Osteoblast (primary cell): ENCODE results near the gene B4GALT3. TPM values are rescaled to one million over a fixed set of nuclear protein-coding genes. Genes with fewer than 3 reads are reported as not detected.

Experiments
- DNase-seq: peaks from one replicate; pipeline ENCODE4 v3.0.0; 2011; ENCODE audit warnings: low spot score, mixed read lengths; ENCODE audit not compliant: insufficient read length; ENCODE audit errors: missing footprints
- H2AFZ ChIP-seq: 2 replicates; pipeline ENCODE4 v1.6.0; 2011; ENCODE audit warnings: mild to moderate bottlenecking, low read length
- H3K27ac ChIP-seq: 2 replicates; pipeline ENCODE4 v1.5.1; 2011; ENCODE audit warnings: mild to moderate bottlenecking, low read depth, low read length, moderate library complexity
- H3K27me3 ChIP-seq: 2 replicates; pipeline ENCODE4 v1.6.0; 2012; ENCODE audit warnings: mild to moderate bottlenecking, control low read depth, inconsistent platforms, low read length, moderate library complexity; ENCODE audit not compliant: insufficient read depth
- H3K36me3 ChIP-seq: 2 replicates; pipeline ENCODE4 v1.5.1; 2011; ENCODE audit warnings: mild to moderate bottlenecking, low read length, control low read depth, moderate library complexity; ENCODE audit not compliant: insufficient read depth
- H3K4me1 ChIP-seq: 2 replicates; pipeline ENCODE4 v1.5.1; 2011; ENCODE audit warnings: mild to moderate bottlenecking, low read length, control low read depth, moderate library complexity; ENCODE audit not compliant: insufficient read depth
- H3K4me2 ChIP-seq: 2 replicates; pipeline ENCODE4 v1.6.0; 2011; ENCODE audit warnings: mild to moderate bottlenecking, low read length; ENCODE audit not compliant: insufficient read depth
- H3K4me3 ChIP-seq: fragments of 200-600 bp; sonication (generic); 3 replicates; pipeline ENCODE4 v1.5.1; 2012; ENCODE audit warnings: mild to moderate bottlenecking, low read length, inconsistent platforms; ENCODE audit not compliant: insufficient read depth
- H3K79me2 ChIP-seq: 2 replicates; pipeline ENCODE4 v1.6.0; 2012; ENCODE audit warnings: mild to moderate bottlenecking, low read length, control low read depth, inconsistent platforms; ENCODE audit not compliant: insufficient read depth
- H3K9me3 ChIP-seq: 2 replicates; pipeline ENCODE4 v1.5.1; 2011; ENCODE audit warnings: low read depth, low read length, control low read depth
- H4K20me1 ChIP-seq: 2 replicates; pipeline ENCODE4 v1.6.0; 2012; ENCODE audit warnings: mild to moderate bottlenecking, low read length, control low read depth; ENCODE audit not compliant: insufficient read depth
- total RNA-seq: library from RNA; depleted of rRNA; stranded (reverse); fragments of >200 nt; gene quantifications from 2 replicates; pipeline ENCODE4 v1.2.3, GENCODE V29; 2012
- TF ChIP-seq, protein P1 (sequence below): IDR thresholded peaks from 2 replicates; pipeline ENCODE4 v1.5.1; 2011; ENCODE audit warnings: mild to moderate bottlenecking, low read depth, low read length, moderate library complexity; ENCODE audit errors: extremely low read depth

B4GALT3 gene
- total RNA-seq, 1 donor, result 18.5 TPM

DNA sequence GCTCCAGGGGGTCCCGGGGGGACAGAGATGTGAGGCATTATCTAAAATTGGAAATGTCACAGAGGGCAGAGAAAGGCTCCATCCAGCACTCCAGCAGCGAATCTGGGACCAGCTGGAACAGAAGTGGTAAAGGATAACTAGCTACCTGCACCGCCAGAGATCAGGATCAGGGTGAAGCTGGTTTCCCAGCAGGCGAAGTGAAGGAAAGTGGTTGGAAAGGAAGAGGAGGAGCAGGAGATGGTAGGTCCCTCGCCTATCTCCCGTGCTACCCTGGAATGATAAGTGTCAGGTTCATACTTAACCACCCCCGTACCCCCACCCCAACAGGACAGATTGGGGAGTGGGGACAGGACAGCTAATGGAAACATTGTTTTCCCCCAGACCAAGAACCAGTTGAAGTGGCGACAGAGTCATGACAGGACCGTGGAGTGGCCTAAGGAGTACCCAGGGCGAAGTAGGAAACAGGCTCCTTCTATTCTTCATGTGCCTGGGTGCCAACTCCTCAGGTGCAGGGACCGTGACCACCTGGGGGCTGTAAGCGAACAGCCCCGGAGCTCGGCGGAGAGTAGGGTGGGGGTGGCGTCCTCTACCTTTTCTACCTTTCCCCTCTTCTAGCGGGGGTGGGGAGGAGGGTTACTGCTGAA lies 717 bp downstream of the B4GALT3 start:
- H3K4me2 ChIP-seq, result peak overlapping the region; percentile 99
- H3K36me3 ChIP-seq, result peaks cover 36% of the 10 kb centered on the region
- H2AFZ ChIP-seq, result peak overlapping the region; percentile 99
- H4K20me1 ChIP-seq, result peaks cover 3% of the 10 kb centered on the region
- peak overlapping the region; percentile 96 for H3K27ac ChIP-seq
- no peak for DNase-seq
- H3K4me1 ChIP-seq, result peaks cover 27% of the 10 kb centered on the region
- H3K27me3 ChIP-seq, result no peaks in the 10 kb centered on the region
- H3K79me2 ChIP-seq, result peaks cover 20% of the 10 kb centered on the region
- peak overlapping the region; percentile 98 for H3K4me3 ChIP-seq
- TF ChIP-seq, protein P1, sequence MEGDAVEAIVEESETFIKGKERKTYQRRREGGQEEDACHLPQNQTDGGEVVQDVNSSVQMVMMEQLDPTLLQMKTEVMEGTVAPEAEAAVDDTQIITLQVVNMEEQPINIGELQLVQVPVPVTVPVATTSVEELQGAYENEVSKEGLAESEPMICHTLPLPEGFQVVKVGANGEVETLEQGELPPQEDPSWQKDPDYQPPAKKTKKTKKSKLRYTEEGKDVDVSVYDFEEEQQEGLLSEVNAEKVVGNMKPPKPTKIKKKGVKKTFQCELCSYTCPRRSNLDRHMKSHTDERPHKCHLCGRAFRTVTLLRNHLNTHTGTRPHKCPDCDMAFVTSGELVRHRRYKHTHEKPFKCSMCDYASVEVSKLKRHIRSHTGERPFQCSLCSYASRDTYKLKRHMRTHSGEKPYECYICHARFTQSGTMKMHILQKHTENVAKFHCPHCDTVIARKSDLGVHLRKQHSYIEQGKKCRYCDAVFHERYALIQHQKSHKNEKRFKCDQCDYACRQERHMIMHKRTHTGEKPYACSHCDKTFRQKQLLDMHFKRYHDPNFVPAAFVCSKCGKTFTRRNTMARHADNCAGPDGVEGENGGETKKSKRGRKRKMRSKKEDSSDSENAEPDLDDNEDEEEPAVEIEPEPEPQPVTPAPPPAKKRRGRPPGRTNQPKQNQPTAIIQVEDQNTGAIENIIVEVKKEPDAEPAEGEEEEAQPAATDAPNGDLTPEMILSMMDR, result no peak
- H3K9me3 ChIP-seq, result no peaks in the 10 kb centered on the region

DNA sequence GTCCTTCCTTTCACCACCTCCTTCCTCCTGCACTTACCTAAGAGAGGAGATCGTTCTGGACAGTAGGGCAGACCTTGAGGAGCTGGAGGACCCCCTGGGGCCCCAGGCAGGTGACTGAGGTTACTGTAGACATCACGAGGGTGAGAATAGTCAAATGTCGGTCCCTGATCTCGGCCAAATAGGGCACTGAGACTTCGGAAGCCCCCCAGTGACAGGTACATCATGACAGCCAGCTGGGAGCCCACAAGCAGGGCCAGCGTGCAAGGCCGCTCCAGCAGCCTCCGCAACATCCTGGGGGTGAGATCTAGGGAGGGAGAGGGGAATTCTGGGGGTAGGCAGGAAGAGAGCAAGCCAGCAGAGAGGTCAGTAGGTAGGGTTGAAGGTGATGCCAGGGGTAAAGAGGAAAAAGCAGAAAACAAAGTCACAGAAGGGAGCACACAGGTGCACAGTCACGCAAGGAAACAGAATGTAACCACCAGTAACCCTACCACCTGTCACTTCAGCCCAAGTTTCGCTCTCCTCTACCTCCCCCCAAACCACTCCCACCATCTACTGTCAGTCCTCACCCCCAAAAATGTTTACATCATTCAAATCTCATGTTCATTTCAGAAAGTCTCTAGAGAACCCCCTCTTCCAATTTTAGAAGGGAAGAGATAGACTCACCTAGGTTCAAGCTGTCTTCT lies 1.4 kb downstream of the B4GALT3 start:
- peak overlapping the region; percentile 98 for H3K4me3 ChIP-seq
- peaks cover 27% of the 10 kb centered on the region for H3K4me1 ChIP-seq
- no peak for DNase-seq
- H3K79me2 ChIP-seq, result peaks cover 20% of the 10 kb centered on the region
- no peaks in the 10 kb centered on the region for H3K9me3 ChIP-seq
- H3K36me3 ChIP-seq, result peaks cover 43% of the 10 kb centered on the region
- H4K20me1 ChIP-seq, result peaks cover 3% of the 10 kb centered on the region
- peak overlapping the region; percentile 96 for H3K27ac ChIP-seq
- TF ChIP-seq, protein P1, result no peak
- no peaks in the 10 kb centered on the region for H3K27me3 ChIP-seq
- peak overlapping the region; percentile 99 for H3K4me2 ChIP-seq
- H2AFZ ChIP-seq, result no peak overlapping the region

DNA sequence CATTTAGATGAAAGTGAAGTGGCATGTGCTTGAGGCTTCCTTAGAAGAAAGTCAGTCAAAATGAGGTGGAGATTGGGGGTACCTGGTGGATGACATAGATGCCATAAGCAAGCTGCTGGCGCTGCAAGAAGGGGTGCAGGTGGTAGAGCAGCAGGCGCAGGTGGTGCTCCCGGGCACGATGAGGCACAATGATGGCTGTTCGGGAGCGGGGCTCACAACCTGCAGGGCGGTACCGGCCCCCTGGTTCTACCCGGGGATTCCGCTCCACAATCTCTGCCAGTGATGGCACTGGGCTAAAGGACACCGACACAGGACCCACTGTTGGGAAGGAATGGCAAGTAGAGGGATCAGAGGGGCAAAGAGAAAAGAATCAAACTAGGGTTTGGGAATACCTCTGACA lies 2.4 kb downstream of the B4GALT3 start:
- TF ChIP-seq, protein P1, result no peak
- Histone ChIP-seq H3K27me3 (no peaks in the 10 kb centered on the region), H3K36me3 (peaks cover 50% of the 10 kb centered on the region), H3K79me2 (peaks cover 20% of the 10 kb centered on the region), H4K20me1 (peaks cover 3% of the 10 kb centered on the region), H3K4me1 (peaks cover 27% of the 10 kb centered on the region), H3K4me3 (no peak overlapping the region), H3K4me2 (no peak overlapping the region), H3K9me3 (no peaks in the 10 kb centered on the region), H3K27ac (no peak overlapping the region), H2AFZ (no peak overlapping the region)
- no peak for DNase-seq

DNA sequence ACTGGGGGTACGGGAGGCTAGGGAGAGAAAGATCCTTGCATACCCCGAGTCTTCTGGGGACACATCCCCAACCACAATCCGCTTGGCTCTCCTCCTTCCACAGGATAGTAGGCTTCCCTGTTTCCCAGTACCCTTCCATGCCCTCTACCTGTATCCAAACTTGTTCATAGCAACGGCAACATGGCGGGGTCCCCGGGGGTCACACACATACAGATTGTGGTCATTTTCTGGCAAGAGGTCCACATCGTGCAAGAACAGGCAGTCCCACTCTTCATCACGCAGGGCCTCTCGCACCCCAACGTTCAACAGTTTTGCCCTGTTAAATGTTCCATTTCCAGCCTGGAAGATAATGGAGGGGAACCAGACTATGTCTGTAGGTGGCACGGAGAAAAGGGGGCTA lies 3.6 kb downstream of the B4GALT3 start:
- H3K27ac ChIP-seq, result peak overlapping the region; percentile 92
- peaks cover 56% of the 10 kb centered on the region for H3K36me3 ChIP-seq
- no peaks in the 10 kb centered on the region for H3K27me3 ChIP-seq
- peak overlapping the region; percentile 20 for H3K4me2 ChIP-seq
- no peak overlapping the region for H3K4me3 ChIP-seq
- peaks cover 20% of the 10 kb centered on the region for H3K79me2 ChIP-seq
- no peak overlapping the region for H2AFZ ChIP-seq
- peaks cover 27% of the 10 kb centered on the region for H3K4me1 ChIP-seq
- H4K20me1 ChIP-seq, result peaks cover 3% of the 10 kb centered on the region
- no peak for DNase-seq
- no peaks in the 10 kb centered on the region for H3K9me3 ChIP-seq
- TF ChIP-seq, protein P1, result no peak
